GM04503 (cell line): ENCODE results near the gene TRABD2B.

Source experiments
- DNase-seq: peaks from one replicate; pipeline ENCODE4 v3.0.0-alpha.2; 2012; ENCODE audit warnings: low read depth

The TRABD2B gene

GRCh38 chr1:47992720-47993415 lies 4.3 kb downstream of the TRABD2B start:
- DNase-seq: no peak

GRCh38 chr1:47991673-47992072 lies 5.5 kb downstream of the TRABD2B start:
- no peak for DNase-seq

GRCh38 chr1:47991187-47991586 lies 6.0 kb downstream of the TRABD2B start:
- no peak for DNase-seq

- no peak for DNase-seq
Measured at GRCh38 chr1:47990286-47990685, 6.9 kb downstream of the TRABD2B start.

GRCh38 chr1:47987601-47988000 lies 9.6 kb downstream of the TRABD2B start:
- no peak for DNase-seq

GRCh38 chr1:47986761-47987200 lies 10.4 kb downstream of the TRABD2B start:
- DNase-seq: no peak

- no peak for DNase-seq
Measured at GRCh38 chr1:47985018-47985417, 12.2 kb downstream of the TRABD2B start.

- no peak for DNase-seq
Measured at GRCh38 chr1:47984175-47984789, 12.9 kb downstream of the TRABD2B start.

- no peak for DNase-seq
Measured at GRCh38 chr1:47983691-47984090, 13.5 kb downstream of the TRABD2B start.

GRCh38 chr1:47981667-47982350 lies 15.4 kb downstream of the TRABD2B start:
- DNase-seq: no peak

GRCh38 chr1:47980501-47980900 lies 16.7 kb downstream of the TRABD2B start:
- no peak for DNase-seq

- no peak for DNase-seq
Measured at GRCh38 chr1:47979724-47980123, 17.5 kb downstream of the TRABD2B start.

GRCh38 chr1:47978486-47978885 lies 18.7 kb downstream of the TRABD2B start:
- no peak for DNase-seq

GRCh38 chr1:47976728-47977127 lies 20.5 kb downstream of the TRABD2B start:
- DNase-seq: no peak

- no peak for DNase-seq
Measured at GRCh38 chr1:47976267-47976666, 20.9 kb downstream of the TRABD2B start.

GRCh38 chr1:47975302-47975921 lies 21.8 kb downstream of the TRABD2B start:
- no peak for DNase-seq

- DNase-seq: no peak
Measured at GRCh38 chr1:47972864-47973432, 24.2 kb downstream of the TRABD2B start.

GRCh38 chr1:47971385-47972160 lies 25.6 kb downstream of the TRABD2B start:
- DNase-seq: no peak

- DNase-seq: no peak
Measured at GRCh38 chr1:47970882-47971281, 26.3 kb downstream of the TRABD2B start.

- DNase-seq: no peak
Measured at GRCh38 chr1:47969478-47969877, 27.7 kb downstream of the TRABD2B start.

GRCh38 chr1:47968556-47968888 lies 28.7 kb downstream of the TRABD2B start:
- no peak for DNase-seq
